CD14-positive monocyte (primary cell): ENCODE results near the gene LLGL2. TPM values are rescaled to one million over a fixed set of nuclear protein-coding genes. Genes with fewer than 3 reads are reported as not detected.

Experiments
- DNase-seq, 3 donors: peaks; one replicate each; pipeline ENCODE4 v3.0.0-alpha.2; 2011 to 2022
- H2AFZ ChIP-seq: 2 replicates; pipeline ENCODE4 v1.6.0; 2012; ENCODE audit warnings: mild to moderate bottlenecking, low read depth, low read length, inconsistent platforms; ENCODE audit not compliant: insufficient read depth, poor library complexity, severe bottlenecking
- H3K27ac ChIP-seq, 2 donors: 1 replicate in 1 of 2; 2 replicates in 1 of 2; pipeline ENCODE4 v1.5.1; 2012 to 2013; ENCODE audit warnings: low read length in 2 of 2, control low read depth in 1 of 2, inconsistent platforms in 1 of 2, low read depth in 1 of 2, mild to moderate bottlenecking in 1 of 2
- H3K27me3 ChIP-seq, 2 donors: one replicate each; pipeline versions ENCODE4 v1.6.0 to v1.6.1; 2011 to 2013; ENCODE audit warnings: low read length in 2 of 2; ENCODE audit not compliant: control insufficient read depth in 2 of 2, insufficient read depth in 2 of 2
- H3K36me3 ChIP-seq, 2 donors: replicated peaks in 1 of 2; 1 replicate in 1 of 2; 2 replicates in 1 of 2; pipeline versions ENCODE4 v1.5.1 to v1.6.1; 2012 to 2013; ENCODE audit warnings: low read length in 2 of 2, control low read depth in 1 of 2, inconsistent platforms in 1 of 2, mild to moderate bottlenecking in 1 of 2; ENCODE audit not compliant: insufficient read depth in 2 of 2, control insufficient read depth in 1 of 2
- H3K4me1 ChIP-seq, 2 donors: 1 replicate in 1 of 2; 2 replicates in 1 of 2; pipeline versions ENCODE4 v1.5.1 to v1.6.1; 2012 to 2013; ENCODE audit warnings: low read length in 2 of 2, control low read depth in 1 of 2, inconsistent platforms in 1 of 2, mild to moderate bottlenecking in 1 of 2, moderate library complexity in 1 of 2; ENCODE audit not compliant: insufficient read depth in 2 of 2, control insufficient read depth in 1 of 2
- H3K4me2 ChIP-seq: replicated peaks from 2 replicates; pipeline ENCODE3; 2012; ENCODE audit warnings: low read length, moderate library complexity, mild to moderate bottlenecking; ENCODE audit not compliant: poor library complexity, severe bottlenecking; ENCODE audit errors: extremely low read depth
- H3K4me3 ChIP-seq, 3 experiments: fragments of 200-600 bp in 1 of 3; sonication (generic) in 1 of 3; replicated peaks in 1 of 3; 1 replicate in 2 of 3; 2 replicates in 1 of 3; pipeline ENCODE4 v1.5.1; 2011 to 2013; ENCODE audit warnings: low read length in 3 of 3, mild to moderate bottlenecking in 3 of 3, control low read depth in 2 of 3, low read depth in 2 of 3, inconsistent platforms in 1 of 3, moderate library complexity in 1 of 3
- H3K79me2 ChIP-seq: 2 replicates; pipeline ENCODE4 v1.6.0; 2012; ENCODE audit warnings: mild to moderate bottlenecking, control low read depth, inconsistent platforms, low read length, moderate library complexity; ENCODE audit not compliant: insufficient read depth
- H3K9ac ChIP-seq: 2 replicates; pipeline ENCODE4 v1.6.0; 2017; ENCODE audit warnings: low read length, mild to moderate bottlenecking; ENCODE audit not compliant: insufficient read depth, poor library complexity, severe bottlenecking
- H3K9me3 ChIP-seq, 2 donors: replicated peaks in 1 of 2; 1 replicate in 1 of 2; 2 replicates in 1 of 2; pipeline versions ENCODE4 v1.5.1 to v1.6.1; 2012 to 2013; ENCODE audit warnings: low read length in 2 of 2, control low read depth in 1 of 2; ENCODE audit not compliant: control insufficient read depth in 1 of 2, insufficient read depth in 1 of 2
- H4K20me1 ChIP-seq: 2 replicates; pipeline ENCODE4 v1.6.0; 2012; ENCODE audit warnings: mild to moderate bottlenecking, low read length, control low read depth, moderate library complexity; ENCODE audit not compliant: insufficient read depth
- H3K27ac Mint-ChIP-seq, 7 donors: one replicate each; pipeline ENCODE4 v1.8.0; 2020; ENCODE audit warnings: mild to moderate bottlenecking in 7 of 7, mixed read lengths in 7 of 7, moderate library complexity in 6 of 7, inconsistent platforms in 2 of 7
- H3K27me3 Mint-ChIP-seq, 3 donors: one replicate each; pipeline ENCODE4 v1.8.0; 2021 to 2022; ENCODE audit warnings: low read depth in 3 of 3, mild to moderate bottlenecking in 3 of 3, mixed read lengths in 3 of 3, moderate library complexity in 3 of 3, inconsistent platforms in 1 of 3
- H3K36me3 Mint-ChIP-seq, 2 donors: one replicate each; pipeline ENCODE4 v1.8.0; 2020; ENCODE audit warnings: mixed read lengths in 2 of 2, inconsistent platforms in 1 of 2, mild to moderate bottlenecking in 1 of 2
- H3K4me1 Mint-ChIP-seq: one replicate; pipeline ENCODE4 v1.8.0; 2020; ENCODE audit warnings: mild to moderate bottlenecking, mixed read lengths
- H3K4me3 Mint-ChIP-seq, 2 donors: one replicate each; pipeline ENCODE4 v1.8.0; 2020; ENCODE audit warnings: mild to moderate bottlenecking in 2 of 2, mixed read lengths in 2 of 2, moderate library complexity in 1 of 2
- H3K9me3 Mint-ChIP-seq, 7 donors: one replicate each; pipeline ENCODE4 v1.8.0; 2020 to 2022; ENCODE audit warnings: mixed read lengths in 7 of 7, mild to moderate bottlenecking in 6 of 7, moderate library complexity in 6 of 7, inconsistent platforms in 2 of 7
- WGBS: methylation state at CpG from one replicate; pipeline ENCODE4 v1.1.5; 2013; ENCODE audit warnings: missing lambda C conversion rate; ENCODE audit not compliant: insufficient coverage; 5-methylcytosine and 5-hydroxymethylcytosine counted together
- intact Hi-C, 2 donors: fragments of 100-400 bp; cut with micrococcal nuclease; formaldehyde crosslinking; loops; one replicate each; pipeline versions ENCODE4 v1.15.0 to v1.15.1; 2023
- polyA plus RNA-seq, 3 donors: library from polyadenylated mRNA; depleted of rRNA in 1 of 3; unstranded in 2 of 3; stranded (reverse) in 1 of 3; fragments of 300-500 nt in 2 of 3; fragments of >200 nt in 1 of 3; fragmentation: Illumina TruSeq in 2 of 3; gene quantifications; 1 replicate in 2 of 3; 2 replicates in 1 of 3; pipeline ENCODE4 v1.2.3, GENCODE V29; 2012 to 2021
- TF ChIP-seq, protein P1 (sequence below): fragments of 200-600 bp; IDR thresholded peaks from one replicate; pipeline ENCODE4 v1.8.0; 2022; ENCODE audit warnings: antibody characterized with exemption, mild to moderate bottlenecking

Gene LLGL2
- polyA plus RNA-seq, 3 donors = 4.8 to 7.5 (median 5.5) TPM

- intact Hi-C loops = no loop called here
- Mint-ChIP-seq H3K27me3 (peaks cover 13 to 24% (median 20%) of the 10 kb centered on the region in 3 donors), H3K27ac (peak overlapping the region in 2 of 7 donors; percentile 66), H3K9me3 (peaks cover 0 to 6% (median 0%) of the 10 kb centered on the region in 7 donors), H3K4me3 (no peak overlapping the region), H3K36me3 (peaks cover 2 to 5% of the 10 kb centered on the region in 2 donors), H3K4me1 (peaks cover 16% of the 10 kb centered on the region)
- no peaks in the 10 kb centered on the region for H3K9me3 ChIP-seq
- no peak overlapping the region for H2AFZ ChIP-seq
- TF ChIP-seq, protein P1, sequence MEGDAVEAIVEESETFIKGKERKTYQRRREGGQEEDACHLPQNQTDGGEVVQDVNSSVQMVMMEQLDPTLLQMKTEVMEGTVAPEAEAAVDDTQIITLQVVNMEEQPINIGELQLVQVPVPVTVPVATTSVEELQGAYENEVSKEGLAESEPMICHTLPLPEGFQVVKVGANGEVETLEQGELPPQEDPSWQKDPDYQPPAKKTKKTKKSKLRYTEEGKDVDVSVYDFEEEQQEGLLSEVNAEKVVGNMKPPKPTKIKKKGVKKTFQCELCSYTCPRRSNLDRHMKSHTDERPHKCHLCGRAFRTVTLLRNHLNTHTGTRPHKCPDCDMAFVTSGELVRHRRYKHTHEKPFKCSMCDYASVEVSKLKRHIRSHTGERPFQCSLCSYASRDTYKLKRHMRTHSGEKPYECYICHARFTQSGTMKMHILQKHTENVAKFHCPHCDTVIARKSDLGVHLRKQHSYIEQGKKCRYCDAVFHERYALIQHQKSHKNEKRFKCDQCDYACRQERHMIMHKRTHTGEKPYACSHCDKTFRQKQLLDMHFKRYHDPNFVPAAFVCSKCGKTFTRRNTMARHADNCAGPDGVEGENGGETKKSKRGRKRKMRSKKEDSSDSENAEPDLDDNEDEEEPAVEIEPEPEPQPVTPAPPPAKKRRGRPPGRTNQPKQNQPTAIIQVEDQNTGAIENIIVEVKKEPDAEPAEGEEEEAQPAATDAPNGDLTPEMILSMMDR = no peak
- DNase-seq = no peak
- H3K4me3 ChIP-seq = no peak overlapping the region
- peaks cover 6 to 7% of the 10 kb centered on the region in 2 donors for H3K4me1 ChIP-seq
- H3K9ac ChIP-seq = no peak overlapping the region
- H3K27me3 ChIP-seq = peaks cover 5 to 13% of the 10 kb centered on the region in 2 donors
- H4K20me1 ChIP-seq = no peaks in the 10 kb centered on the region
- no peaks in the 10 kb centered on the region for H3K36me3 ChIP-seq
- H3K4me2 ChIP-seq = no peak overlapping the region
- 93% methylated on average over 16 of the region's 19 CpGs for WGBS
- no peaks in the 10 kb centered on the region for H3K79me2 ChIP-seq
- no peak overlapping the region for H3K27ac ChIP-seq
Observed at GRCh38 chr17:75530837-75531720, 5.6 kb downstream of the LLGL2 start.

DNA sequence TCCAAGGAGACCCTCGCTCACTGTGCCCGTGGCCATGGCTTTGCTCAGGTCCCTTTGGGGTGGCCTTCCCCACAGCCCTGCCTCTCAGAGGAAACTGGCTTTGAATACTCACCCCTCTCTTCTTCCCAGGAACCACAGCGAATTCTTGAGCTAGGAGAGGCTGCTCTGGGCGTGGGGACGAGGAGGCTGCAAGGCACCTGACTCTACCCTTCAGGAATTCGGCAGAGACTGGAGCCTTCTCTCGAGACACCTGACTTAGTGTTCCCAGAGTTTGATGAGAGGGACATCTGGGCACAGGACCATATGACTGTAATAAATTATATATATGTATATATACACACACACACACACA, 6.2 kb downstream of the LLGL2 start:
- H3K4me2 ChIP-seq = no peak overlapping the region
- H3K4me1 ChIP-seq = peaks cover 0 to 1% of the 10 kb centered on the region in 2 donors
- H2AFZ ChIP-seq = no peak overlapping the region
- H4K20me1 ChIP-seq = no peaks in the 10 kb centered on the region
- Mint-ChIP-seq H3K27ac (no peak overlapping the region), H3K4me3 (no peak overlapping the region), H3K36me3 (peaks cover 0 to 2% of the 10 kb centered on the region in 2 donors), H3K27me3 (peaks cover 7 to 17% (median 14%) of the 10 kb centered on the region in 3 donors), H3K4me1 (peaks cover 10% of the 10 kb centered on the region), H3K9me3 (peaks cover 0 to under 1% (median 0%) of the 10 kb centered on the region in 7 donors)
- no peak overlapping the region for H3K27ac ChIP-seq
- DNase-seq = no peak
- 100% methylated on average over 2 of the region's 7 CpGs for WGBS
- H3K27me3 ChIP-seq = peaks cover under 1 to 7% of the 10 kb centered on the region in 2 donors
- no peaks in the 10 kb centered on the region for H3K9me3 ChIP-seq
- H3K79me2 ChIP-seq = no peaks in the 10 kb centered on the region
- no peak overlapping the region for H3K4me3 ChIP-seq
- no peak overlapping the region for H3K9ac ChIP-seq
- TF ChIP-seq, protein P1 = no peak
- intact Hi-C loops = no loop called here
- H3K36me3 ChIP-seq = no peaks in the 10 kb centered on the region
